ENCODE data around the gene FAT4.

DNA sequence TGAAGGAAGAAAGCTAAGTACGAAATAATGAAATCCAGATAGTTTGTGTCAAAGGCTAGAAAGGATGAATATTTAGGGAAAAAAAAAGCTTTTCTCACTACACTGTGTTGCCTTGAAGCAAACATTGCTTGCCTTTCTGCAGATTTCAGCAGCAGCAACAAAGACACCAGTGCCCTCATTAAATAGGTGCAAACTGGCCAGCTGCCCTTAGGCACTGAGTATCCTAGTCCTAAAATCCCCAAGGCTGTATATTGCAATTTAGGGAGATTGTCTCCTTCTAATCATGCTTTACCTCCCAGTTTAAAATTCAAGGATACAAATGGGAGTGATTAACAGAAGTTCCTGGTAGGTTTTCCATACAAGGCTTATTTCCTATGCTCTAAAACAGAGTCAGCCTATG is 8.6 kb upstream of the FAT4 start:
- TF ChIP-seq, protein P1, sequence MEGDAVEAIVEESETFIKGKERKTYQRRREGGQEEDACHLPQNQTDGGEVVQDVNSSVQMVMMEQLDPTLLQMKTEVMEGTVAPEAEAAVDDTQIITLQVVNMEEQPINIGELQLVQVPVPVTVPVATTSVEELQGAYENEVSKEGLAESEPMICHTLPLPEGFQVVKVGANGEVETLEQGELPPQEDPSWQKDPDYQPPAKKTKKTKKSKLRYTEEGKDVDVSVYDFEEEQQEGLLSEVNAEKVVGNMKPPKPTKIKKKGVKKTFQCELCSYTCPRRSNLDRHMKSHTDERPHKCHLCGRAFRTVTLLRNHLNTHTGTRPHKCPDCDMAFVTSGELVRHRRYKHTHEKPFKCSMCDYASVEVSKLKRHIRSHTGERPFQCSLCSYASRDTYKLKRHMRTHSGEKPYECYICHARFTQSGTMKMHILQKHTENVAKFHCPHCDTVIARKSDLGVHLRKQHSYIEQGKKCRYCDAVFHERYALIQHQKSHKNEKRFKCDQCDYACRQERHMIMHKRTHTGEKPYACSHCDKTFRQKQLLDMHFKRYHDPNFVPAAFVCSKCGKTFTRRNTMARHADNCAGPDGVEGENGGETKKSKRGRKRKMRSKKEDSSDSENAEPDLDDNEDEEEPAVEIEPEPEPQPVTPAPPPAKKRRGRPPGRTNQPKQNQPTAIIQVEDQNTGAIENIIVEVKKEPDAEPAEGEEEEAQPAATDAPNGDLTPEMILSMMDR (IDR thresholded peaks at IDR 0.05), result no peak
- TF ChIP-seq POLR2A (IDR thresholded peaks at IDR 0.05) (no peak), EP300 (IDR thresholded peaks at IDR 0.05) (no peak), POLR2AphosphoS5 (IDR thresholded peaks at IDR 0.05) (no peak)
